Right cardiac atrium (tissue), 5 donors: ENCODE data around the gene PDE9A. TPM values are rescaled to one million over a fixed set of nuclear protein-coding genes. Genes with fewer than 3 reads are reported as not detected.

ENCODE experiments used
- ATAC-seq, 2 donors: fragments of 200-7000 bp; cut with Tn5 transposase; one replicate each; pipeline versions ENCODE4 v1.8.0 to v1.9.1; 2020; ENCODE audit warnings: moderate library complexity in 2 of 2, mild to moderate bottlenecking in 1 of 2
- DNase-seq, 3 donors: peaks; one replicate each; pipeline ENCODE4 v3.0.0-alpha.2; 2020
- H3K27ac ChIP-seq: one replicate; pipeline ENCODE4 v1.5.1; 2013; ENCODE audit warnings: mild to moderate bottlenecking, low read length, control low read depth, moderate library complexity
- H3K27me3 ChIP-seq: one replicate; pipeline ENCODE4 v1.6.1; 2013; ENCODE audit not compliant: control insufficient read depth, insufficient read depth
- H3K4me1 ChIP-seq: one replicate; pipeline ENCODE4 v1.6.1; 2013; ENCODE audit warnings: low read length; ENCODE audit not compliant: control insufficient read depth, insufficient read depth
- H3K4me3 ChIP-seq: one replicate; pipeline ENCODE4 v1.5.1; 2013; ENCODE audit warnings: low read length, control low read depth
- H3K9me3 ChIP-seq: one replicate; pipeline ENCODE4 v1.6.1; 2013; ENCODE audit warnings: low read length; ENCODE audit not compliant: control insufficient read depth
- WGBS: extraction: QIAGEN DNeasy Blood & Tissue Kit; methylation state at CpG from one replicate; pipeline ENCODE4 v1.1.7; 2013; 5-methylcytosine and 5-hydroxymethylcytosine counted together
- intact Hi-C, 4 donors: fragments of 100-400 bp; cut with DNase I; formaldehyde crosslinking; loops; one replicate each; pipeline versions ENCODE4 v1.11.0 to v1.14.0; 2022 to 2023
- polyA plus RNA-seq: library from polyadenylated mRNA; stranded (reverse); fragments of 200-250 nt; gene quantifications from one replicate; pipeline ENCODE4 v1.2.3, GENCODE V29; 2013
- total RNA-seq, 4 donors: library from RNA; stranded (reverse); fragmentation: NEBNext Ultra II Directional; extraction: Animal tissue kit (Norgen Biotek cat#: 25700); gene quantifications; one replicate each; pipeline ENCODE4 v1.2.1, GENCODE V29; 2021
- donor health status: healthy with polysubstance abuse.
- donor health status: DM: no; HTN: yes; CAD: no.
- donor health status: DM: no; HTN: no; CAD: no.
- donor health status: DM: no; HTN: yes; CAD: no; lungs with severe emphysema.
- donor health status: DM: yes; HTN: yes; CAD: no.

The PDE9A gene
- total and polyA plus RNA-seq, 5 donors: 1.5 to 4.1 (median 2.5) TPM

DNA sequence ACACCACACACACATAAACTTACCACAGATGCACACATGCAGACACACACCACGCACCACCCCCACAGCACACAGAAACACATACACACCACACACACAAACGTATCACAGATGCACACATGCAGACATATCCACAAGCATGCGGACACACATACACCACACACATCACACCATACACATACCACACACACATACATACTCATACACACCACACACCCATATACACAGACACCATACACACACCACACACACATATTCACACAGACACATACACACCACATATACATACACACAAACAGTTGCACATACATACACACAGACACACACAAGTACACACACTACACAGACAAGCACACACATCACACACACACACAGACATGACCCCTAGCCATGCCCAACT, 37.5 kb upstream of the PDE9A start:
- no peak for DNase-seq
- no peak for ATAC-seq
- Histone ChIP-seq H3K4me3 (no peak overlapping the region), H3K27ac (no peak overlapping the region), H3K27me3 (no peaks in the 10 kb centered on the region), H3K4me1 (no peaks in the 10 kb centered on the region), H3K9me3 (no peaks in the 10 kb centered on the region)
- WGBS: 63% methylated on average over 3 of the region's 3 CpGs
- intact Hi-C loops: no loop called here

DNA sequence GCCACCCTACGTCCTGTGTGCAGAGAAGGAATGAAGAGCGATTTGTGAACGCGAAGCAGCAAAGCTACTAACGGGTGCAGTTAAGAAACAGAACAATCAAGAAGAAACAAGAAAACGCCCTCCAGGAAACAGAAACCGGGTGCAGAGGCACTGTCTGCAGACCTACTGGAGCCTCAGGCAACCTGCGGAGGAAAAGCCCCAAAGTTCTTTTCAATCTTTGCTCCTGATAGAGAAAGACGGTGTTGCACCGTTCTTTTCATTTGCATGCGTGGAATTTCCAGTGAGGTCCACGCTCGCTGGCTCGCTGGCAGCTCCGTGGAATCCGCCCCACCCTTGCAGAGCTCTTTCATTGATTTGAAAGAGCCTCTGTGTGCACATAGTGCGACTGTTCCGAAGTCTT, 37.0 kb upstream of the PDE9A start:
- Histone ChIP-seq H3K4me3 (no peak overlapping the region), H3K27ac (no peak overlapping the region), H3K9me3 (no peaks in the 10 kb centered on the region), H3K4me1 (no peaks in the 10 kb centered on the region), H3K27me3 (no peaks in the 10 kb centered on the region)
- intact Hi-C loops: no loop called here
- 26% methylated on average over 18 of the region's 18 CpGs for WGBS
- DNase-seq (peak in 1 of 3 donors; percentile 10), ATAC-seq (no peak)

DNA sequence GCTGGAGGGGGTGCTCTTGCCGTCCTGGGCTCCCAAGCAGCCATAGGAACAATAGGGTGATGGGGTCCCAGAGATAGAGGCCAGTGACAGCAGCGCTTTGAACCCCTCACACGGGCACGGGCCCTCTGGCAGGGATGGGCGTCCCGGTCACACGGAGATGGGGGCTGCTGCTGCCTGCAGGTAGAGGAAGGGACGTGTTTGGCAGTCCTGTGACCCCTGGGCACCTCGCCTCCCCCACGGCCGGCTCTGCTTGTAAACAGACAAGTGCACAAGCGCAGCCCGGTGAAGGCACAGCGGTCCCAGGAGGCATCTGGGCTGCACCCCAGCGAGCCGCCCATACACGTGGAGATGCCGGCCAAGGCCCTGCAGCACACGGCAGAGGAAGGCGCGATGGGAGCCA, 36.5 kb upstream of the PDE9A start:
- Histone ChIP-seq H3K9me3 (no peaks in the 10 kb centered on the region), H3K4me1 (no peaks in the 10 kb centered on the region), H3K27ac (no peak overlapping the region), H3K4me3 (no peak overlapping the region), H3K27me3 (no peaks in the 10 kb centered on the region)
- DNase-seq (peak in 1 of 3 donors; percentile 44), ATAC-seq (peak in 1 of 2 donors; percentile 24)
- intact Hi-C loops: no loop called here
- whole genome bisulfite sequencing: 78% methylated on average over 21 of the region's 21 CpGs

DNA sequence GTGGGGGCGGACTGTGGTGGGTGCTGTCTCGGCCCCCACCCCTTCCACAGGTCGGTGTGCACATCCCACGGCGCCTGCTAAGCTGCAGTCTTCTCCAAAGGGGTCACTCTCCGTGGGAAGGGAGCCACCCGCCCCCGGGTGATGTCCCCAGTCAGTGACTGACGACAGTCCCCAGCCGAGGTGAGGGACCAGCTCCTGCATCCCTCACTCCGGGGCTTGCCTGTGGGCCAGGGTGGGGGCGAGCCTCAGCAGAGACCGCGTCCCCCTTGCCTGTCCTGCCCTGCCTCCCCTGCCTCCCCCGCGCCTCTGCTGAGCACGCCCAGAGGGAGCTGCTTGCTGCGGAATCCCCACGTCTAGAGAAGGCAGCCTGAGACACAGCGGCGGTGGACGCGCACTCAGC, 35.9 kb upstream of the PDE9A start:
- H3K4me1 ChIP-seq: no peaks in the 10 kb centered on the region
- no peak for ATAC-seq
- peak in 1 of 3 donors; percentile 36 for DNase-seq
- H3K27ac ChIP-seq: no peak overlapping the region
- H3K9me3 ChIP-seq: no peaks in the 10 kb centered on the region
- WGBS: 54% methylated on average over 23 of the region's 23 CpGs
- intact Hi-C loops: no loop called here
- no peak overlapping the region for H3K4me3 ChIP-seq
- no peaks in the 10 kb centered on the region for H3K27me3 ChIP-seq

DNA sequence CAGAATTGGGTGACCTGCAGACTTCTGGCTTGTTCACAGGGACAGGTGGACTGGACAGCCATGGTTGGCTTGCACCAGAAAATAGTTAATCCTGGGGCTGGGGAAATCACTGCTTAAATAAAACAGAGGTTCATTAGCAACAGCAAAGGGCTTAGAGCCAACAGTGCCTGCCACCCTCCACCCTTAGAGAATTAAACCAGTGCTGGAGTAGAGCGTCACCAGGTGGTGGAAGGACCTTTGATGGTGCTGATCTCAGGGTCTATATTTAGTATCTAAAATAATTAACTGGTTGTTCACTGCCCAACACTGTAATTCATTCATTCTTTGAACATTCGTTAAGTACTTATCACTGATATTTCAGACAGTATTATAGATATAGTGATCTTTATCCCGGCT, 34.7 kb upstream of the PDE9A start:
- H3K27me3 ChIP-seq: no peaks in the 10 kb centered on the region
- DNase-seq: peak in 1 of 3 donors; percentile 5
- intact Hi-C loops: no loop called here
- 63% methylated on average over 3 of the region's 3 CpGs for WGBS
- H3K9me3 ChIP-seq: no peaks in the 10 kb centered on the region
- no peak overlapping the region for H3K27ac ChIP-seq
- no peak overlapping the region for H3K4me3 ChIP-seq
- no peaks in the 10 kb centered on the region for H3K4me1 ChIP-seq
- no peak for ATAC-seq

DNA sequence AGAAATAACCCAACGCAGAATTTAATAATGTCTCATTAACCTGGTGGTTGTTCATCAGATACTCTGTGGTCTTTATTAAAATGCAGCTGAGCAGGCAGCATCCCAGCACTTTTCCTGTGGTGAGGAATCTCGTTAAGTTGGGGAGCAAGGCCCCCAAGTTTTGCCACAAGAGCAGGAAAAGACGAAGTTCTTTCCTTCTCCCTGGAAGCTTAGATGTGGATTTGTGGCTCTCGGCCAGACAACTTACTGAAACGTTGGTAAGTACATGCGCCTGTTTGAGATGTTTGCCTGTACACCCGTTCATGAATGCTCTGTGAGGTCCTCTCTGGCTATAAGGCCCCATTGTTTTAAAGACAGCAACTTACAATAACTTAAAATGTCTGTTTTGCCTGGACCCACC, 34.3 kb upstream of the PDE9A start:
- ATAC-seq: no peak
- no peaks in the 10 kb centered on the region for H3K27me3 ChIP-seq

DNA sequence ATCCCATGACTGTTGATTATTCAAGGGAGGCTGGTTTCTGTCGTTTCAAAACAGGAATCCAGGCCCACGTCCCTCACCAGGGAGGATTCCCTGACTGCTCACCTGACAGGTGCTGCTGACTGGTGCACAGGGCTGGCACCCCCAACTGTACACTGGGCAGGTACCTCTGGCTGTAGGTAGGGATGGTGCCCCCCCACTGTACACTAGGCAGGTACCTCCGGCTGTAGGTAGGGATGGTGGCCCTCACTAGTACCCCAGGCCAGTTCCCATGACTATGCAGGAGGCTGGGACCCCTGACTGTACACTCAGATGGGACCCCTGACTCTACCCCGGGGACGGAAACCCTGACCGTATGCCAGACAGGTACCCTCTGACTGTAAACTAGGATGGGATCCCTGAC, 33.6 kb upstream of the PDE9A start:
- WGBS: 87% methylated on average over 6 of the region's 6 CpGs
- Histone ChIP-seq H3K9me3 (no peaks in the 10 kb centered on the region), H3K4me1 (no peaks in the 10 kb centered on the region), H3K27ac (no peak overlapping the region), H3K27me3 (no peaks in the 10 kb centered on the region), H3K4me3 (no peak overlapping the region)
- intact Hi-C loops: no loop called here
- no peak for ATAC-seq
- peak in 1 of 3 donors; percentile 12 for DNase-seq

More for the DNA sequence above, 34.3 kb upstream of the PDE9A start:
- Histone ChIP-seq H3K27ac (no peak overlapping the region), H3K4me3 (no peak overlapping the region), H3K4me1 (no peaks in the 10 kb centered on the region), H3K9me3 (no peaks in the 10 kb centered on the region)
- 60% methylated on average over 7 of the region's 7 CpGs for WGBS
- peak in 1 of 3 donors; percentile 1 for DNase-seq
- intact Hi-C loops: no loop called here

DNA sequence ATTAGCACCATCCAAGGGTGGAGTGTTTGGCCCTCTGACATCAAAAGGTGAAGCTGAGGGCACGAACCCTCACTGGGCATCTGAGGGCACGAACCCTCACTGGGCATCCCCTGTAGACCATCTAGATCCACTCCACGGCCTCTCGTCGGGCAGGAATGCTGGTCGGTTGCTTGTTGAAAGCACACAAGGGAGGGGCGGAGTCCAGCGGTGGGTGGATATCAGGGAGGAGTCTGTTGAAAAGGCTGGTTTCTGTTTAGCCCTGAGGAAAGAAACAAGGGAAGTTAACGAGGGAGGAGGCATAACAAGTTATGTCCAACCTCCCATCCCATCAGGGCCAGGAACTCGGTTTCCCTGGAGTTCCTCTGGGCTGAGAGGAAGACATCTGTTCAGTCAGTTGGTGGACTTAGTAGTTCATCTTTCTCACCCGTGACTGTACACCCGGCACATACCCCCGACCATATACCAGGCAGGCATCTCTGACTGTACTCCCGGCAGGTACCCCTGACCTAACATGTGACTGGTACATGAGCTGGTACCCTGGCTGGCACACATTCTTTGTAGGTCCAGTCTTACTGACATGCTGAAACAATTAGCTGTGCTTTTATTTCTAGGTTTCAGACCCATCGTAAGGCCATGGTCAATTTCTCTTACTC, 32.1 kb upstream of the PDE9A start:
- Histone ChIP-seq H3K9me3 (no peaks in the 10 kb centered on the region), H3K27me3 (no peaks in the 10 kb centered on the region), H3K4me3 (no peak overlapping the region), H3K27ac (no peak overlapping the region), H3K4me1 (no peaks in the 10 kb centered on the region)
- DNase-seq (peak in 1 of 3 donors; percentile 51), ATAC-seq (no peak)
- intact Hi-C loops: no loop called here
- 67% methylated on average over 15 of the region's 15 CpGs for WGBS

DNA sequence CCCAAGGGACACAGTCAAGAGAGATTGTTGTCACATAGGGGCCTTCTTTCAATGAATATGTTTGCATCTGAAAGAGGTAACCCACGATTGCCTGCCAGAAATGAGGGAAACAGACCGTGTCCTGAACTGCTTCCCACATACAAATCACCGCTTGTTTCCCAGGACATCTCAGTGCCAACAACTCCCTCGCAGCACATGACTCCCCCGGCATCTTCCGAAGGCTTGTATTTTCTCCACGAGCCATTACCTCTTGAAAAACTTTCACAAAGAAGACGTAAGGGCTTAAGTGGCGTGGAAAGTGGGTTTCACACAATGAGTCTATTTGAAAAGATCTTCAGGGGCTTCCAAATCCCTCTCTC, 31.6 kb upstream of the PDE9A start:
- Histone ChIP-seq H3K4me1 (no peaks in the 10 kb centered on the region), H3K27me3 (no peaks in the 10 kb centered on the region), H3K4me3 (no peak overlapping the region), H3K9me3 (no peaks in the 10 kb centered on the region), H3K27ac (no peak overlapping the region)
- ATAC-seq: no peak
- DNase-seq: no peak
- 53% methylated on average over 9 of the region's 9 CpGs for WGBS
- intact Hi-C loops: no loop called here

DNA sequence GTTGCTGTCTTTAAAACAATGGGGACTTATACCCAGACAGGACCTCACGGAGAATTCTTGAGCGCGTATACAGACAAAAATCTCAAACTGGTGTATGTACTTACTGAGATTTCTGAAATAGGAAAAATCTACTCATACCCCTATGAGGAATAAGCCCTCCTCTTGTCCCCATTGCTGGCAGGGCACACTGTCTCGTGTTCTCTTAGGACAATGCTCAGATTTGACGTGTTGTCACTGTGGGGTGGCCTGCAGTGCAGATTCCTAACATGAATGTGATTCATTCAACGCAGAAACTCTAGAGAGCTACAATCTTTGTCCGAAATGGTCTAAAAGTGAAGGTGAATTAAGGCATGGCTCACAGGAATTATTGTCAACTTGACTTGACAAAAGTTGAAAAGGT, 31.1 kb upstream of the PDE9A start:
- no peaks in the 10 kb centered on the region for H3K9me3 ChIP-seq
- 81% methylated on average over 7 of the region's 7 CpGs for WGBS
- no peaks in the 10 kb centered on the region for H3K4me1 ChIP-seq
- no peak overlapping the region for H3K4me3 ChIP-seq
- ATAC-seq (no peak), DNase-seq (no peak)
- intact Hi-C loops: no loop called here
- no peaks in the 10 kb centered on the region for H3K27me3 ChIP-seq
- H3K27ac ChIP-seq: no peak overlapping the region

DNA sequence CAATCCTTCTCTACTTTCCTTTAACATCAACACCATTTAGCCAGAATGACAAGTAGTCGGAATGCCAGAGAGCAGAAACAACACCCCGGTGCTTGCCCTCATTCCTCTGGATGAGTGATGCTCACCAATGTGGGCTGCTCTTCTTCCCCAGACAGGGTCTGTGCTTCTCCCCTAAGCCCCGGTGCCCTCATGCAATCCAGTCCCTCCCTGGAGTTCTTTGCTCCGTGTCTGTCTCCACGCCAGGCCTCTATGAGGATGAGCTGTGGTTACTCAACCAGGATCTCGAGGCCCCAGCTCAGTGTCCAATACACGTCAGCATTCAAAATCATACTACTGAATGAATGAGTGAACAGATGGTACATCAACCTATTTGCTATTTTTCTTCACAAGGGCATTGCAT, 29.7 kb upstream of the PDE9A start:
- Histone ChIP-seq H3K4me1 (no peaks in the 10 kb centered on the region), H3K27ac (no peak overlapping the region), H3K9me3 (no peaks in the 10 kb centered on the region), H3K4me3 (no peak overlapping the region), H3K27me3 (no peaks in the 10 kb centered on the region)
- intact Hi-C loops: no loop called here
- DNase-seq: no peak
- WGBS: 82% methylated on average over 7 of the region's 7 CpGs
- ATAC-seq: no peak
